ENCODE data around the gene SMG7.

Gene SMG7

GRCh38 chr1:183568176-183569021 lies 96.1 kb downstream of the SMG7 start:
- TF ChIP-seq CTCF (IDR thresholded peaks at IDR 0.05; ENCODE audit: low read depth, low read length, missing control alignments): no peak
- no peak overlapping the region for H3K4me3 ChIP-seq (ENCODE audit: low read depth, low read length)
- H3K36me3 ChIP-seq (replicated peaks): no peaks in the 10 kb centered on the region
- in situ Hi-C loops (cut with HindIII; ENCODE audit: low pct_ligation_motif_present, low sequenced_read_pairs): no loop called here
- peak; percentile 6 for DNase-seq
- H3K27ac ChIP-seq: no peak overlapping the region
- no peaks in the 10 kb centered on the region for H3K27me3 ChIP-seq (replicated peaks)

- no peaks in the 10 kb centered on the region for H3K36me3 ChIP-seq (replicated peaks)
- in situ Hi-C loops (cut with HindIII; ENCODE audit: low pct_ligation_motif_present, low sequenced_read_pairs): no loop called here
- peak; percentile 31 for DNase-seq
- TF ChIP-seq CTCF (IDR thresholded peaks at IDR 0.05; ENCODE audit: low read depth, low read length, missing control alignments): no peak
- no peak overlapping the region for H3K4me3 ChIP-seq (ENCODE audit: low read depth, low read length)
- H3K27ac ChIP-seq: no peak overlapping the region
- H3K27me3 ChIP-seq (replicated peaks): no peaks in the 10 kb centered on the region
These were observed 96.8 kb downstream of the SMG7 start for GRCh38 chr1:183569141-183569540.

GRCh38 chr1:183569801-183570200 lies 97.5 kb downstream of the SMG7 start:
- TF ChIP-seq CTCF (IDR thresholded peaks at IDR 0.05; ENCODE audit: low read depth, low read length, missing control alignments): no peak
- Histone ChIP-seq H3K27ac (no peak overlapping the region), H3K4me3 (ENCODE audit: low read depth, low read length) (no peak overlapping the region), H3K36me3 (replicated peaks) (no peaks in the 10 kb centered on the region), H3K27me3 (replicated peaks) (no peaks in the 10 kb centered on the region)
- in situ Hi-C loops (cut with HindIII; ENCODE audit: low pct_ligation_motif_present, low sequenced_read_pairs): no loop called here
- DNase-seq: no peak

- in situ Hi-C loops (cut with HindIII; ENCODE audit: low pct_ligation_motif_present, low sequenced_read_pairs): no loop called here
- Histone ChIP-seq H3K27ac (no peak overlapping the region), H3K27me3 (replicated peaks) (no peaks in the 10 kb centered on the region), H3K4me3 (ENCODE audit: low read depth, low read length) (no peak overlapping the region), H3K36me3 (replicated peaks) (no peaks in the 10 kb centered on the region)
- TF ChIP-seq CTCF (IDR thresholded peaks at IDR 0.05; ENCODE audit: low read depth, low read length, missing control alignments): no peak
- no peak for DNase-seq
These were observed 98.2 kb downstream of the SMG7 start for GRCh38 chr1:183570451-183570850.

GRCh38 chr1:183571678-183572268 lies 99.5 kb downstream of the SMG7 start:
- Histone ChIP-seq H3K27ac (no peak overlapping the region), H3K27me3 (replicated peaks) (no peaks in the 10 kb centered on the region), H3K4me3 (ENCODE audit: low read depth, low read length) (no peak overlapping the region), H3K36me3 (replicated peaks) (no peaks in the 10 kb centered on the region)
- peak; percentile 47 for DNase-seq
- TF ChIP-seq CTCF (IDR thresholded peaks at IDR 0.05; ENCODE audit: low read depth, low read length, missing control alignments): no peak
- in situ Hi-C loops (cut with HindIII; ENCODE audit: low pct_ligation_motif_present, low sequenced_read_pairs): no loop called here

Data from brain microvascular endothelial cell (primary cell).